ENCODE results near the gene TINAGL1. TPM values are rescaled to one million over a fixed set of nuclear protein-coding genes. Genes with fewer than 3 reads are reported as not detected.

Gene TINAGL1
- total and polyA plus RNA-seq, 2 donors (not counting 3 experiments of a cell fraction or from before 2014, with no cell fraction given) = 312 to 477 TPM

GRCh38 chr1:31585736-31586365, 9.5 kb downstream of the TINAGL1 start:
- Histone ChIP-seq H3K79me2 (ENCODE audit: control insufficient read depth, insufficient read depth, low read length) (peaks cover 31% of the 10 kb centered on the region), H3K4me3 (replicated peaks in 1 of 3; ENCODE audit: insufficient read depth in 1 of 3, low read depth in 1 of 3, low read length in 3 of 3) (no peak overlapping the region), H3K9ac (replicated peaks; ENCODE audit: extremely low read depth, insufficient read depth, low read length) (no peak overlapping the region), H4K20me1 (replicated peaks; ENCODE audit: control insufficient read depth, extremely low read depth, insufficient read depth, low read length) (no peaks in the 10 kb centered on the region), H3K27ac (ENCODE audit: insufficient read depth, low read depth, low read length) (no peak overlapping the region), H3K4me2 (ENCODE audit: insufficient read depth, low read length) (no peak overlapping the region), H3K36me3 (ENCODE audit: control insufficient read depth in 2 of 2, extremely low read depth in 1 of 2, insufficient read depth in 2 of 2, low read length in 2 of 2) (peaks cover 14 to 29% of the 10 kb centered on the region in 2 experiments), H2AFZ (ENCODE audit: low read depth, low read length) (no peak overlapping the region), H3K9me3 (replicated peaks; ENCODE audit: control insufficient read depth, insufficient read depth, low read length) (no peaks in the 10 kb centered on the region), H3K4me1 (ENCODE audit: control insufficient read depth, extremely low read depth, insufficient read depth, low read length) (peaks cover 55% of the 10 kb centered on the region), H3K27me3 (ENCODE audit: control insufficient read depth in 2 of 2, insufficient read depth in 2 of 2, low read length in 2 of 2) (no peaks in the 10 kb centered on the region), H3K9me1 (replicated peaks; ENCODE audit: control insufficient read depth, extremely low read depth, insufficient read depth, low read length) (no peaks in the 10 kb centered on the region)
- ChIA-PET CTCF (interaction anchor here (0.8 to 2.1 kb wide), 3 partner anchors 8 to 28 kb away, joined by 3 to 6 read pairs (median 3); no protein-coding TSS in a partner anchor), POLR2A (no interaction called here)
- DNase-seq (ENCODE audit: low read depth, low spot score) = no peak
- BruUV-seq (replicated peaks) = no TSS peak
- TF ChIP-seq CTCF (IDR thresholded peaks at IDR 0.05; ENCODE audit: extremely low read depth in 1 of 2, insufficient read depth in 1 of 2, low read depth in 1 of 2, low read length in 2 of 2) (no peak), EZH2 (IDR thresholded peaks at IDR 0.05; ENCODE audit: borderline replicate concordance, low read depth, low read length, severe bottlenecking) (no peak), MAX (IDR thresholded peaks at IDR 0.05; ENCODE audit: insufficient read depth, insufficient read length) (no peak), GATA2 (IDR thresholded peaks at IDR 0.05; ENCODE audit: insufficient read depth, insufficient read length, low read depth, low read length) (no peak), POLR2A (IDR thresholded peaks at IDR 0.05; ENCODE audit: low read depth, low read length) (peak; percentile 9)
- dilution Hi-C loops (cut with MboI; ENCODE audit: extremely low pct_ligation_motif_present, low sequenced_read_pairs) = no loop called here
- no peak for FAIRE-seq
- intact Hi-C loops (cut with micrococcal nuclease) = loop anchor here (10.0 kb wide), 1 partner anchor 349 kb away; the partner anchor contains the start of gene PTP4A2

Measured in endothelial cell of umbilical vein (primary cell).